HUDEP-2 (cell line): ENCODE data around the gene FER1L5.
"Not testable (repeated sequence)": the region's sequence is repeated elsewhere in the genome, so short reads cannot be mapped to it uniquely, and the experiment has no call there.

Experiments used
- DNase-seq, 76 experiments: peaks; one replicate each; lab custom pipeline; 2025; ENCODE audit not compliant: unreplicated experiment in 76 of 76; lab: John Stamatoyannopoulos, UW

Gene FER1L5

GRCh38 chr2:96633641-96634040, 8.9 kb upstream of the FER1L5 start:
- no peak for DNase-seq

- peak in 1 of 76 experiments; percentile 5 for DNase-seq
Observed at GRCh38 chr2:96636551-96637171, 5.9 kb upstream of the FER1L5 start.

GRCh38 chr2:96637385-96638143, 5.0 kb upstream of the FER1L5 start:
- peak in 72 of 76 experiments; percentile 28 to 87 (median 74) for DNase-seq

- DNase-seq = peak; percentile 9 to 90 (median 81)
Observed at GRCh38 chr2:96638144-96639121, 4.1 kb upstream of the FER1L5 start, which contains the start of gene KANSL3. Gene KANSL3, minus strand, starts transcription at chr2:96638312. Its CDS starts 1,177 bp downstream, at chr2:96637135.

- no peak for DNase-seq
Observed at GRCh38 chr2:96647681-96648080, 5.1 kb downstream of the FER1L5 start.

- peak in 5 of 76 experiments; percentile 2 to 16 (median 7) for DNase-seq
Observed at GRCh38 chr2:96648306-96648930, 5.9 kb downstream of the FER1L5 start.

GRCh38 chr2:96649342-96649741, 6.8 kb downstream of the FER1L5 start:
- DNase-seq = no peak

GRCh38 chr2:96651793-96652192, 9.2 kb downstream of the FER1L5 start:
- no peak for DNase-seq

- DNase-seq = not testable (repeated sequence)
Observed at GRCh38 chr2:96654791-96655190, 12.2 kb downstream of the FER1L5 start.

GRCh38 chr2:96655526-96655925, 13.0 kb downstream of the FER1L5 start:
- DNase-seq = no peak

- DNase-seq = no peak
Observed at GRCh38 chr2:96656540-96656939, 14.0 kb downstream of the FER1L5 start.

GRCh38 chr2:96661324-96661723, 18.8 kb downstream of the FER1L5 start:
- DNase-seq = no peak

GRCh38 chr2:96662360-96662759, 19.8 kb downstream of the FER1L5 start:
- DNase-seq = no peak

- no peak for DNase-seq
Observed at GRCh38 chr2:96663177-96663576, 20.6 kb downstream of the FER1L5 start.

- DNase-seq = no peak
Observed at GRCh38 chr2:96663829-96664228, 21.3 kb downstream of the FER1L5 start.

- no peak for DNase-seq
Observed at GRCh38 chr2:96664366-96664925, 21.9 kb downstream of the FER1L5 start.

GRCh38 chr2:96665083-96665569, 22.6 kb downstream of the FER1L5 start:
- DNase-seq = no peak

- DNase-seq = not testable (repeated sequence)
Observed at GRCh38 chr2:96665717-96666116, 23.2 kb downstream of the FER1L5 start.

GRCh38 chr2:96668771-96669170, 26.2 kb downstream of the FER1L5 start:
- DNase-seq = no peak
